HUES6 (cell line): Measurements from ENCODE around the gene NFATC1.

Experiments
- H3K27ac ChIP-seq: 2 replicates; pipeline ENCODE4 v1.7.0; 2013; ENCODE audit warnings: low read depth, mild to moderate bottlenecking, low read length, inconsistent platforms
- H3K27me3 ChIP-seq: 2 replicates; pipeline ENCODE4 v1.6.1; 2013; ENCODE audit warnings: low read length; ENCODE audit not compliant: control insufficient read depth, insufficient read depth
- H3K36me3 ChIP-seq: 2 replicates; pipeline ENCODE4 v1.6.1; 2013; ENCODE audit warnings: low read length; ENCODE audit not compliant: control insufficient read depth, insufficient read depth
- H3K4me1 ChIP-seq: 2 replicates; pipeline ENCODE4 v1.6.1; 2013; ENCODE audit warnings: low read length; ENCODE audit not compliant: control insufficient read depth, insufficient read depth
- H3K4me3 ChIP-seq: 2 replicates; pipeline ENCODE4 v1.5.1; 2013; ENCODE audit warnings: low read depth, low read length
- H3K9ac ChIP-seq: one replicate; pipeline ENCODE4 v1.6.1; 2013; ENCODE audit warnings: mild to moderate bottlenecking, low read length
- H3K9me3 ChIP-seq: 2 replicates; pipeline ENCODE4 v1.6.1; 2013; ENCODE audit warnings: low read depth, low read length; ENCODE audit not compliant: control insufficient read depth, insufficient read depth

NFATC1 gene

DNA sequence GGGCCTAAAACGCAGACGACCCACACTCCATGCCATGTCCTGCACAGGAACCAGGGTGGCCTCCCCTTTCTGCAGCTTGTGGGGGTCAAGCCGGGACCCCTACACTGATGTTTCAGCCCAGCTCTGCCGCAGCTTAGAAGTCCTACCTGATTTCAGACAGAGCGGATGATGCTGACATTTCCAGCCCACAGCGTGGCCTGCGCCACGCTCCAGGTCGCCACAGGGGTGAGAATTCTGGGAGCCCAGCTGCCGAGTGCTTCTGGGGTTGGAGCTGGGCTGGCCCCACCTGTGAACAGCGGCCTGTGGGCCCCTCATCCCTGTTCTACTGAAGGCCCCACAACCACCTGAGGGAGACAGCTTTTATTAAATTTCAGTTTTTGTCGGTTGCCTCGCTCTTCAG is 77.2 kb downstream of the NFATC1 start:
- Histone ChIP-seq H3K4me3 (no peak overlapping the region), H3K36me3 (peaks cover 7% of the 10 kb centered on the region; the same call in 1 of the 2 replicates), H3K27me3 (no peaks in the 10 kb centered on the region), H3K9me3 (peaks cover 3% of the 10 kb centered on the region; the same call in 1 of the 2 replicates), H3K4me1 (peaks cover 12% of the 10 kb centered on the region; the same call in 1 of the 2 replicates), H3K27ac (no peak overlapping the region), H3K9ac (no peak overlapping the region)

DNA sequence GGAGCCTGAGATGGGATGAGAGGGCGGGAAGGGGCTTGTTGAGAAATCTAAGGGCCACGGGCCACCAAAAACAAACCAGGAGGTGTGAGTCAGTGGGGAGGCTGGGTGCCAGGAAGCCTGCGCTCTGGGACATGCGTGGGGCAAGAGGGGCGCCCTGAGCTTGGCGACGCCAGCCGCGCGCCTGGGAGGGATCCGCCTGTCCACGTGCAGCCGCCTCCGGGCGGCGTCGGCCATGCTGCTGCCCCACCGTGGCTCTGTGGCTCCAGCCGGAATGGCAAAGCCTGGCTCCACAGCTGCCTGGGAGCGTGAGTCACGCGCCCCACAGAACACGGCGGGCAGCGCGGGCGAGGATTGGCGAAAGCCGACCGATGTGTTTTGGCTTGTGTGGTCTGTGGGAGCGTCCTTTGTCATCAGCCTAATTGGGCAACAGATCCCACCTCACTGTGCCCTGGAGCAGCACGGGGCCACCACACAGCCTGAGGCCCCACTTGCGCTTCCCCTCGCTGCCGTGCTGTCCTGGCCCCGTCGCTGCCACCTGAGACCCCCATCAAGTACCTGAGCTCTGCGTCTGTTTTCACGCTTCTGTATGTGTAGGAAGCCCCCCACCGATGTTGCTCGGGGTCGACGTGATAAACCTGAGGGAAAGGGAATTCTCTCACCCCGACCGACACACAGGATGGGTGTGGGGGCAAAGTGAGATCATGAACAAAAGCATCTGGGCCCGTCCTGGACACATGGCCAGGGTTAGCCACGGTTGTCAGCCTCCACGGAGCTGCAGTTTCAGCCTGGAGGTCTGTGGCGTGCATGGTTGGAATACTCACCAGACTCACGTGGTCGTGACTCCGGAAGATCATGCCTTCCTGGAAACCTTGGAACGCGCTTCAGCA is 80.5 kb downstream of the NFATC1 start:
- H3K9me3 ChIP-seq: peaks cover 3% of the 10 kb centered on the region; the same call in 1 of the 2 replicates
- no peak overlapping the region for H3K27ac ChIP-seq
- no peaks in the 10 kb centered on the region for H3K36me3 ChIP-seq
- H3K9ac ChIP-seq: no peak overlapping the region
- no peaks in the 10 kb centered on the region; the same call in 1 of the 2 replicates for H3K4me1 ChIP-seq
- no peak overlapping the region for H3K4me3 ChIP-seq
- no peaks in the 10 kb centered on the region for H3K27me3 ChIP-seq

DNA sequence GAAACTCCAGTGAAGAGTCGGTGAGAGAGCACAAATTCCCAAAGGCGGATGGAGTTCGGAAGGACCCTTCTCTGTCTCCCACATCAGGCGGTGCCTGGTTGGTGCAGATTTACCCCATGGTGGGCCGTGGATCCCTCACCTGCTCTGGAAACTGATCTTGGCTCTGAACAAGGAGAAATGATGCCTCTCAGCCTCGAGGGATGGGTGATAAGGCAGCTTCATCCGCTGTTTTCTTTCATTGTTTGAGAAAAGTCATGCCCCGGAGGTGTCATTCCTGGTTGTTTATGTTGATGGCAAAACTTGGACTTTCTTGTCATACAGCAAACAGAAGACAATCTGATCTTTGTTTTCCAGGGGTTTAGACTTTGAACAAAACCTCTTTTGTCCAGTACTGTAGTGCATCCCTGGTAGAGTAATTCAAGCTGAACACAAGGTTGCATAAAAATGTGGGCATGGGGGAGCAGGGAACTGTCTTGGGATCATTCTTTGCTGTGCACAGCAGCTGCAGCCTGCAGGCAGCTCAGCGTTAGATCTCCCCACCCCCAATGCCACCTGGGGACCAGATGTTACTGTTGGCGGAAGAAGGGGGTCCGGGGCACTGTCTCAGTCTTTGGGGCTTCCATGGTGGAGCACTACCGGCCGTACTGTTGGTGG is 81.3 kb downstream of the NFATC1 start:
- no peak overlapping the region for H3K9ac ChIP-seq
- H3K36me3 ChIP-seq: no peaks in the 10 kb centered on the region
- H3K27me3 ChIP-seq: no peaks in the 10 kb centered on the region
- no peaks in the 10 kb centered on the region; the same call in 1 of the 2 replicates for H3K4me1 ChIP-seq
- H3K27ac ChIP-seq: no peak overlapping the region
- peaks cover 3% of the 10 kb centered on the region; the same call in 1 of the 2 replicates for H3K9me3 ChIP-seq
- no peak overlapping the region for H3K4me3 ChIP-seq

DNA sequence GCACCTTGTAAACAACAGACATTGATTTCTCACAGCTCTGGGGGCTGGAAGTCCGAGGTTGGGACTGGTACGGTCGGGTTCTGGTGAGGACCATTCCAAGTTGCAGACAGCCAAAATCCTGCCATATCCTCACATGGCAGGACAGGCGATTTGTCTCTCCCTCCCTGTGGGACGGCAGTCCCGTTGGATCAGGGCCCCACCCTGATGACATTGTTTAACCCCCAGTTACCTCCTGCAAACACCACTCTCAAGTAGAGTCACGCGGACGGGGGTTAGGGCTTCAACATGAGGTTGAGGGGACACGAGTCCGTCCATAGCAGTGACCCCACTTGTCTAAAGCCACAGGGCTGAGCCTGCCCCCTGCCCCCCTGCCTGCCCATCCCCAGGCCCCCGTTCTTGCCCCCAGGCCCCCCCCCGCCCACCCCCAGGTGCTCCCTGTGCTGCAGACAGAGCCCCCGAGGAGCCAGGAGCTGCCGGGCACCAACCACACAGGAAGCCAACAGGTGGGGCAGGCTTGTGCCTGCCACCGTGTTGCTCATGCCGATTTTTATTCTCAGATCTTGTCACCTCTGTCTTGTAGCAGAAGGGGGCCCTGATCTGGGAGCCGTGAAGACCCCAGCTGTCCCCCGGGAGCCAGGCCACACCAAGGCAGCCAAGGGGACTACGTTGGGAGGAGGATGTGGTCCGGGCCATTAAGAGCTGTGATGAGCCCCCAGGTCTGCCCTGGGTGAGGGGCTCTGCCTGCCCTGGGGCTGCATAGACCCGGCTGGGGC is 82.2 kb downstream of the NFATC1 start:
- Histone ChIP-seq H3K9me3 (peaks cover 3% of the 10 kb centered on the region; the same call in 1 of the 2 replicates), H3K27ac (no peak overlapping the region), H3K27me3 (no peaks in the 10 kb centered on the region), H3K4me1 (no peaks in the 10 kb centered on the region; the same call in 1 of the 2 replicates), H3K4me3 (no peak overlapping the region), H3K36me3 (no peaks in the 10 kb centered on the region), H3K9ac (no peak overlapping the region)

DNA sequence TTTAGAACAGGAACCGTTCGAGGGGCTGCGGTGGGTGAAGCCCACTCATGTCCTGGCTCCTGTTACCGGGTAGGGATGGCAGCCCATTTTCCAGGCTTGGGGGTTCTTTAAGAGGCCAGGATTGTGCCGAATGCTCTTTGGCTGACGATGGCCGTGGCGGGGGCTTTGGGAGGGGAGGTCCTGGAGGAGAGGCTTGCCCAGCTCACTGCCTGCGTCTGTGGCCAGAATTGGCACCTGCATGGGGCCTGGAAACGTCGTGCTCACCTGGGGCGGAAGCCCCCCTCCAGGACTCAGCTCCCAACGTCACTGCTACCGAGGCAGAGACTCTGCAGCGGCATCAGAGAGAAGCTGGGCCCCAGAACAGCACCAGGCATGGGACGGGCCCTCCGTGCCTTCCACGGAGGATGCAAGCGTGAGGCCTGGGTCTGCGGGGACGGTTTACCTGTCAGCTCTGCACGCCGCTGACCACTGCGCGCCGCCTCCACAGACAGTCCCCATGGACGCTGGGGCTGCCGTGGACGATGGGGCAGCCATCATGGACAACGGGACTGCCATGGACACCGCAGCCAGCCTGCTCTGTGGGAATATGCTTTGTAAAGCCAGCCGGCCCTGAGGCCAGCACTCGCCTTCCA is 82.9 kb downstream of the NFATC1 start:
- H3K27me3 ChIP-seq: no peaks in the 10 kb centered on the region
- H3K4me3 ChIP-seq: no peak overlapping the region
- H3K4me1 ChIP-seq: no peaks in the 10 kb centered on the region; the same call in 1 of the 2 replicates
- no peak overlapping the region for H3K27ac ChIP-seq
- peaks cover 3% of the 10 kb centered on the region; the same call in 1 of the 2 replicates for H3K9me3 ChIP-seq
- no peak overlapping the region for H3K9ac ChIP-seq
- no peaks in the 10 kb centered on the region for H3K36me3 ChIP-seq

DNA sequence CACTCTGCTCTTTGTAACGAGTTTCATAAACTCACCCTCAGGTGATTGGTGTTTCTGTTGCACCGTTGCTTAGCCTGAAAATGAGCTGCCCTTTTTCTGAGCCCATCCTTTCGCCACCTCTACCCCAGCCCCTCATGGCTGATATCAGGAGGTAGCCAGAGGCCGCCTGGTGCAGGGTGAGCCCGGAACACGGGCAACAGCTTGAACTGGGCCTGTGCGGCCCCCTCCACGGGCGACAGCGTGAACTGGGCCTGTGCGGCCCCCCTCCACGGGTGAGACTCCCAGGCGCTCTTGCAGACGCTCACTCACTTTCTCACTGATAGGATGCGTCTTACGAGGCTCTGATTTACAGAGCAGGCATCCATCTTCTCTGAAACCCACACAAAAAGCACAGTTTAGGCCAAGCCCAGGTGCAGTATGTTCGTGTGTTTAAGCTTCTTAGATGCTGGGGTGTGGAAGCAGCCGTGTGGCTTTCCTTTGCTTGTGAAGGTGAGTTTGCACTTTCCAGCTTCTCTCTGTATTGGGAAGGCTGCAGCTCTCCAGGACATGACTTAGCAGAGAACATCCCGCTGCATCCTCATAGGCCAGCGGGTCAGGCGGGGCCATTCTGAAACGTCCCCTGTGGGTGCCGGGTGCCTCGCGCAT is 83.5 kb downstream of the NFATC1 start:
- H3K36me3 ChIP-seq: no peaks in the 10 kb centered on the region
- no peak overlapping the region for H3K27ac ChIP-seq
- H3K4me3 ChIP-seq: no peak overlapping the region

DNA sequence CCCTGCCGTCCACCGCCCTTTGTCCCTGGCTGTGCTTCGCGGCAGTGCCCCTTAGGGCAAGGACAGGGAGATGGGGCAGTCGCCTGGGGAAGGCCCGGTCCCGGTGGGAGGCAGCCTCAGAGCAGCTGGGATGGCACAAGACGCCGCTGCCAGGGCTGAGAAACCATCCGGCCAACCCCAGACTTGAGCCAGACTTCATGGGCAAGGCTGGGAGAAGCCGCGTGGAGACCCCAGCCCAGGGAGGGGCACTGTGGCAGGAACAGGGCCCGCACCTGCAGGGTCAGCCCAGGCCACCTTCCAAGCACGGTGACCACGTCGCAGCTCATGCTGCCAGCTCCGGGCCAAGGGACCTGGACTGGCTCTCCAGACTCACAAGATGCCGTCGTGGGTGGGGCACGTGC is 84.0 kb downstream of the NFATC1 start:
- Histone ChIP-seq H3K9me3 (peaks cover under 1% of the 10 kb centered on the region; the same call in 1 of the 2 replicates), H3K27me3 (no peaks in the 10 kb centered on the region), H3K27ac (no peak overlapping the region), H3K4me1 (no peaks in the 10 kb centered on the region; the same call in 1 of the 2 replicates), H3K9ac (no peak overlapping the region), H3K4me3 (no peak overlapping the region), H3K36me3 (no peaks in the 10 kb centered on the region)

More for the DNA sequence above, 83.5 kb downstream of the NFATC1 start:
- Histone ChIP-seq H3K9me3 (peaks cover 3% of the 10 kb centered on the region; the same call in 1 of the 2 replicates), H3K4me1 (no peaks in the 10 kb centered on the region; the same call in 1 of the 2 replicates), H3K27me3 (no peaks in the 10 kb centered on the region), H3K9ac (no peak overlapping the region)

DNA sequence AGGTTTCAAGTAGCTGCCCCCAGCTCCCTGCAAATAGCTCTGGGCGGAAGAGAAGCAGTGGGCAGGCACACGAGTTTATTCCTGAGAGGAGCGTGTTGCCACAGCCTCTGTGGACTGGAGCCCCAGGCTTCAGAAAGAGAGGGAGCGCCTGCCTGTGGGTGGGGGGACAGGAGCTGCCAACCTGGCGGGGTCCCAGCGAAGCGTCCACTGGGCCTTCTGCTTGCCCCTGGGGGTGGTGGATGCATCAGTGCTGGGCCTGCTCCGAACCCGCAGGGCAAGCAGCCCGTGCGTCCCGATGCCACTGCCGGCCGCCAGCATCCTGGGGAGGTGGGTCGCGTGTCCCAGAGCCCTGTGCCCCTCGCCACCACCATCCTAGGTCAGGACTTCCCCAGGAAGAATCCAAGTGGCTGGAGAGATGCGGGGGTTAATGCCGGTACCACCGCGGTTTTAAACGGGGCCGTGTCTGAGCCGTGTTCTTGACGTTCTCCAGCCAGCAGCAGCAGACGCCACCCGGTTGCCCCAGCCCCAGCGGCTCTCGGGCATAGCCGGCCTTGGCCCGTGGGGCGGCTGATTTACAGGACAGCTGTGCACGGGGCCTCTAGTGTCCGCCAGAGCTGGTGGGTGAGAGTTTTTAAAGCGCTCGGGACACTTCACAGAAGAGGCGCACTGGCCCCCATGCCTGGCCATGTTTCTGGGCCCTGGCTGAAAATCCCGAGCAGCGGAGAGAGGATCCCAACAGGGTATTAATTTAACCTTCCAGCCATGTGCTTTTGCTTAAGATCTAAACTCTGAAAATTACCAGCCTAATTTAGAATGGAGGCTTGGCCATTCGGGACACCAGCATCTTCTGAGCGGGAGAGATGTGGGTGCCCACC is 84.7 kb downstream of the NFATC1 start:
- no peak overlapping the region for H3K27ac ChIP-seq
- no peaks in the 10 kb centered on the region for H3K36me3 ChIP-seq
- H3K4me3 ChIP-seq: no peak overlapping the region
- no peaks in the 10 kb centered on the region for H3K27me3 ChIP-seq
- no peaks in the 10 kb centered on the region for H3K9me3 ChIP-seq
- H3K9ac ChIP-seq: no peak overlapping the region
- no peaks in the 10 kb centered on the region; the same call in 1 of the 2 replicates for H3K4me1 ChIP-seq

DNA sequence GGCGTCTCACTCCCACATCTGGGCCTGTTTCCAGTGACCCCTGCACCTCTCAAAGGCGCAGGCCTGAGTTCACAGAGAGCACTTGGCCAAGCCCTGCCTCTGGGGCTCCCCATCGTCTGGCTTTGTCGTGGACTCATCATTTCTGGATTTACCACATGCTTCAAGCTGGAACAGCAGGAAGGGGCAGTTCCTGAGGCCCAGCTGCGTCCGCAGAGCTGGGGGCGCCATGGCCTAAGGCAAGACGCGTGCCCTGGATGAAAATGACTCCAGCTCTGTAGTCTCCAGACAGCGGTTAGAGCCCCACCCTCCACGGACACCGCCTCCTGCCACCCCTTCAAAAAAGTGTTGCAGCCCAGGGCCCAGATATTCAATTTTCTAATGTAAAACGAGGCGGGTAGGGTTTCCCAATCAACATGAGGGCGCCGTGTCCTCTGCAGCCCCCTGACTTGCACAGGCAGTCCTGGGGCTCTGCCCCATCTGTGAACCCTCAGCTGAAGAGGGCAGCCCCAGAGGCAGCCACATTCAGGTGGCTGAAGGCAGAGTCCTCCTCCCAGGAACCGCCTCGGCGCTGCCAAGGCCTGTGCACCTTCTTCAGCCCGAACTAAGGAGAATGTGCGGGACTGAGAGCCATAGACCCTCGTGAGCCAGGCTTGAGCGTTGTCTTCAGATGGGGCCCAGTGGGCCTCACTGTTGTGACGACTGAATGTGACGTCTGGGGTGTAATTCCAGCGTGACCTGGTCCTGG is 85.5 kb downstream of the NFATC1 start:
- Histone ChIP-seq H3K27me3 (no peaks in the 10 kb centered on the region), H3K9ac (no peak overlapping the region), H3K4me3 (no peak overlapping the region), H3K36me3 (no peaks in the 10 kb centered on the region), H3K27ac (no peak overlapping the region), H3K9me3 (no peaks in the 10 kb centered on the region), H3K4me1 (no peaks in the 10 kb centered on the region; the same call in 1 of the 2 replicates)
